Mesenchymal stem cell (in vitro differentiated cells and primary cell): ENCODE results near the gene KLF7.
A peak's percentile ranks its signal among the peaks of the same experiment; 100 is the strongest.

Source experiments
- DNase-seq: peaks from one replicate; pipeline ENCODE4 v3.0.0-alpha.2; 2013
- H2AFZ ChIP-seq: one replicate; pipeline ENCODE4 v1.6.1; 2013; ENCODE audit warnings: low read depth, mild to moderate bottlenecking, control low read depth, inconsistent platforms, low read length, moderate library complexity
- H2AK5ac ChIP-seq: 2 replicates; pipeline ENCODE4 v1.6.1; 2013; ENCODE audit warnings: low read length, moderate library complexity, mild to moderate bottlenecking, inconsistent platforms; ENCODE audit not compliant: severe bottlenecking
- H2BK120ac ChIP-seq: one replicate; pipeline ENCODE4 v1.6.1; 2013; ENCODE audit warnings: low read depth, mild to moderate bottlenecking, inconsistent platforms, low read length, moderate library complexity
- H2BK12ac ChIP-seq, 2 experiments: one replicate each; pipeline ENCODE4 v1.6.1; 2013; ENCODE audit warnings: inconsistent platforms in 2 of 2, low read length in 2 of 2, mild to moderate bottlenecking in 2 of 2, moderate library complexity in 2 of 2, control low read depth in 1 of 2
- H2BK15ac ChIP-seq: one replicate; pipeline ENCODE4 v1.6.1; 2013; ENCODE audit warnings: mild to moderate bottlenecking, low read depth, inconsistent platforms; ENCODE audit not compliant: poor library complexity, severe bottlenecking
- H2BK5ac ChIP-seq: 2 replicates; pipeline ENCODE4 v1.6.1; 2013; ENCODE audit warnings: low read depth, mild to moderate bottlenecking, low read length, control low read depth, inconsistent platforms; ENCODE audit not compliant: poor library complexity, severe bottlenecking
- H3K14ac ChIP-seq, 2 experiments: one replicate each; pipeline ENCODE4 v1.6.1; 2013; ENCODE audit warnings: inconsistent platforms in 2 of 2, low read length in 2 of 2, control low read depth in 1 of 2, mild to moderate bottlenecking in 1 of 2, moderate library complexity in 1 of 2
- H3K18ac ChIP-seq, 2 experiments: one replicate each; pipeline ENCODE4 v1.6.1; 2013; ENCODE audit warnings: inconsistent platforms in 2 of 2, low read length in 2 of 2, control low read depth in 1 of 2, low read depth in 1 of 2, mild to moderate bottlenecking in 1 of 2
- H3K23ac ChIP-seq, 2 experiments: one replicate each; pipeline ENCODE4 v1.6.1; 2013; ENCODE audit warnings: inconsistent platforms in 2 of 2, low read length in 2 of 2, mild to moderate bottlenecking in 2 of 2, moderate library complexity in 2 of 2, control low read depth in 1 of 2
- H3K27ac ChIP-seq: 2 replicates; pipeline ENCODE4 v1.5.1; 2013; ENCODE audit warnings: mild to moderate bottlenecking, moderate library complexity, low read length, control low read depth, inconsistent platforms; ENCODE audit not compliant: poor library complexity, severe bottlenecking
- H3K27me3 ChIP-seq, 2 experiments: 2 replicates each; pipeline versions ENCODE4 v1.6.1 to v1.7.0; 2013; ENCODE audit warnings: low read length in 2 of 2, mild to moderate bottlenecking in 2 of 2, moderate library complexity in 2 of 2, control low read depth in 1 of 2, inconsistent platforms in 1 of 2; ENCODE audit not compliant: control insufficient read depth in 1 of 2, insufficient read depth in 1 of 2
- H3K36me3 ChIP-seq, 2 experiments: 2 replicates each; pipeline versions ENCODE4 v1.6.1 to v1.7.0; 2013; ENCODE audit warnings: low read length in 2 of 2, control low read depth in 1 of 2, inconsistent platforms in 1 of 2, low read depth in 1 of 2, mild to moderate bottlenecking in 1 of 2; ENCODE audit not compliant: insufficient read depth in 2 of 2, control insufficient read depth in 1 of 2
- H3K4ac ChIP-seq, 2 experiments: one replicate each; pipeline ENCODE4 v1.6.1; 2013; ENCODE audit warnings: inconsistent platforms in 2 of 2, low read length in 2 of 2, mild to moderate bottlenecking in 2 of 2, moderate library complexity in 2 of 2, control low read depth in 1 of 2, low read depth in 1 of 2
- H3K4me1 ChIP-seq: 2 replicates; pipeline ENCODE4 v1.6.1; 2013; ENCODE audit warnings: low read depth, low read length, control low read depth; ENCODE audit not compliant: control insufficient read depth, insufficient read depth
- H3K4me2 ChIP-seq: 2 replicates; pipeline ENCODE4 v1.6.1; 2013; ENCODE audit warnings: low read length, mild to moderate bottlenecking, inconsistent platforms; ENCODE audit not compliant: poor library complexity, severe bottlenecking
- H3K4me3 ChIP-seq, 2 experiments: 2 replicates each; pipeline versions ENCODE4 v1.5.1 to v1.7.0; 2013; ENCODE audit warnings: low read length in 2 of 2, mild to moderate bottlenecking in 2 of 2, control low read depth in 1 of 2, low read depth in 1 of 2; ENCODE audit not compliant: insufficient read depth in 1 of 2
- H3K79me1 ChIP-seq: replicated peaks from 2 replicates; pipeline ENCODE4 v1.6.1; 2013; ENCODE audit warnings: mild to moderate bottlenecking, control low read depth, low read length, inconsistent platforms; ENCODE audit not compliant: poor library complexity, severe bottlenecking
- H3K9ac ChIP-seq: 2 replicates; pipeline ENCODE4 v1.7.0; 2013; ENCODE audit warnings: mild to moderate bottlenecking, low read length, moderate library complexity
- H3K9me3 ChIP-seq: 2 replicates; pipeline ENCODE4 v1.7.0; 2013; ENCODE audit warnings: mild to moderate bottlenecking, low read length; ENCODE audit not compliant: control insufficient read depth
- H4K8ac ChIP-seq: one replicate; pipeline ENCODE4 v1.6.1; 2013; ENCODE audit warnings: inconsistent platforms, mild to moderate bottlenecking, low read length, moderate library complexity
- H4K91ac ChIP-seq: one replicate; pipeline ENCODE4 v1.6.1; 2013; ENCODE audit warnings: mild to moderate bottlenecking, low read length, inconsistent platforms
- WGBS: methylation state at CpG from one replicate; pipeline ENCODE4 v1.1.7; 2013; ENCODE audit warnings: mixed read lengths; 5-methylcytosine and 5-hydroxymethylcytosine counted together

Gene KLF7

DNA sequence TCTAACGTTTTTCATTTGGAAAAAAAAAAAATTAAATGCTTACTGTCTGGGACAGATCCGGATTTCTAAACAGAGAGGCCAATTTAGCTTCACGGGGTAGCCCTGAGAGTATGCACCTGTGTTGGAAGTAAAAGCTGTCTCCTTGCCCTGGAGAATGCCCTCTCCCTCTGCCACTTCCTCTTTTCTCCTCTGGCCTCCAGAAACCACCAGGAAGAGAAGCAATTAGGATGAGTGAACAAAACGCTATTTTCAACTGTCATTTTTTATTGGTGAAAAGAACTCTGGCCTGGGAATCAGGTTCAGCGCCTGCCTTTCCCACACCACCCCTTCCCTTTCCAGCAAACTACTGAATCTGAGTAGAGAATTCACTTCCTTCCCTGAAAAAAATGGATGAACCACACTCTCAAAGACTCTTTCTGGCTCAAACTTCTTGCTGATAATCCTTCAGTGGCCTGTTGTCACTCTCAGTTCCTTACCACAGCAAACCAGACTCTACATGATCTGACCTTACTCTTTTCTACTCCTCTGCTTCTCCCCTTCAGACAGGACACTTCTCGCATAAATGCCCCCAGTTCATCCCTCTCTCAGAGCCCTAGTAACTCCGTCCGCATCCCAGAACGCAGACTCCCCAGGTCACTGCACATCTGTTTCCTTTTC is 29.8 kb downstream of the KLF7 start:
- WGBS = 73% methylated on average over 9 of the region's 9 CpGs
- Histone ChIP-seq H3K4me3 (peak overlapping the region in 1 of 2 experiments; percentile 23), H2BK5ac (no peak overlapping the region), H2AFZ (no peak overlapping the region), H3K4me2 (no peak overlapping the region), H3K18ac (no peak overlapping the region), H2AK5ac (peak overlapping the region; percentile 86), H3K14ac (no peak overlapping the region), H3K4me1 (peaks cover 15% of the 10 kb centered on the region), H2BK120ac (no peak overlapping the region), H3K4ac (no peak overlapping the region), H2BK12ac (no peak overlapping the region), H4K8ac (peak overlapping the region; percentile 56), H3K9me3 (no peaks in the 10 kb centered on the region), H3K27me3 (no peaks in the 10 kb centered on the region), H3K36me3 (peaks cover 0 to 9% of the 10 kb centered on the region in 2 experiments), H3K23ac (no peak overlapping the region), H3K27ac (no peak overlapping the region), H4K91ac (no peak overlapping the region), H2BK15ac (no peak overlapping the region), H3K79me1 (peaks cover 4% of the 10 kb centered on the region), H3K9ac (peak overlapping the region; percentile 47)
- DNase-seq = no peak

DNA sequence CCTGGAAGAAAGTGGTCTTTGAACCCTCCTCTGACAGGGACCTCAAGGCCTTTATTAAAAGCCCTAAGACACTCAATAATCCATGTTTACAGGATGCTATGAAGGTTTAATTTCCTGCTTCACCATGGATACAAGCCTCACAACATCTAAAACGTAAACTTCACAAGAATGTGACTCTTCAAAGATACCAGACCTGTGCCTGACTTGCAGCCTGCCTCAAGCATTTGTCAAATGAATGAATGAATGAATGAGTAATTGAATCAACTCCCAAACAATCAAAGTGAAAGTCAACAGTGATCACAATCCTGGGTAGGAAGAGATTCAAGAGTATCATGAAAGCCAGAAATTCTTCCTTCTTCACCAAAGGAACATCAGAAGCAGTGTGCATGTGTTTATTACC is 30.4 kb downstream of the KLF7 start:
- no peaks in the 10 kb centered on the region for H3K27me3 ChIP-seq
- H3K36me3 ChIP-seq = peaks cover 0 to 7% of the 10 kb centered on the region in 2 experiments
- H3K4me1 ChIP-seq = peaks cover 15% of the 10 kb centered on the region
- no peak overlapping the region for H3K4ac ChIP-seq
- no peak overlapping the region for H2BK5ac ChIP-seq
- H3K9me3 ChIP-seq = no peaks in the 10 kb centered on the region
- 0% methylated on average over 1 of the region's 1 CpG for WGBS
- H2AK5ac ChIP-seq = no peak overlapping the region
- H3K14ac ChIP-seq = no peak overlapping the region
- no peak overlapping the region for H4K91ac ChIP-seq
- H2BK12ac ChIP-seq = no peak overlapping the region
- DNase-seq = peak; percentile 80
- no peak overlapping the region for H2AFZ ChIP-seq
- no peak overlapping the region for H3K4me2 ChIP-seq
- no peak overlapping the region for H3K18ac ChIP-seq
- H3K4me3 ChIP-seq = peak overlapping the region in 1 of 2 experiments; percentile 23
- peak overlapping the region; percentile 17 for H3K27ac ChIP-seq
- no peak overlapping the region for H3K23ac ChIP-seq
- no peak overlapping the region for H2BK120ac ChIP-seq
- peak overlapping the region; percentile 47 for H3K9ac ChIP-seq
- H4K8ac ChIP-seq = no peak overlapping the region
- peaks cover 4% of the 10 kb centered on the region for H3K79me1 ChIP-seq
- no peak overlapping the region for H2BK15ac ChIP-seq

DNA sequence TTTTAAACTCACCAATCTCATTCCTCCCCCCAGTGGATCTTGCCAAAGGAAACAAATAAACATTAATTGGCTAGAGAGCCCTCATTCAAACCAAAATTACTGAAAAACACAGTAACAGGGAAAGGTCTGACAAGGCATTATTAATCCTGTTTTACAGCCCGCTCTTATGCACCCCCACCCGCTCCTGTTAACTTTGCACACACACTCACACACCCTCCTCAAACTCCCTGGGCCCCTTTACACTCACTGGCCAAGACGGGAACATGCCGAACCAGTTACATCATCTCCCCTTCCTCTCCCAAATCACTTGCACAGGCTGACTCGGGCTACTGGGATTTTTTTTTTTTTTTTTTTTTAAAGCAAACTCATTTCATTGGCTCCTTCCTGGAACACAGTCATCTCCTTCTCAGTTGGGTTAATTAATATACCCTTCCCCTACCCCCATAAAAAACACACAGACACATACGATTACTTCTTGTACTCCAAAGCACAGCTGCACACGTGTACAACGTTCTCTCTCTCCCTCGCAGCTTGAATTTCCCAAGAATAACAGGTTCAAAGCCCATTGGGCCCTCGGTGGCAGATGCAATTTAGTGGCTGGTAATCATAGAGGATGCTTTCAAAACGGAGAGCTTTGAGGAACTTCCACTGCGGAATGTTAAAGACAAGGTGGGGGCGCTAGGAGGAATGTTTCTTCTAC is 31.8 kb downstream of the KLF7 start:
- Histone ChIP-seq H3K36me3 (peaks cover 0 to 7% of the 10 kb centered on the region in 2 experiments), H3K27ac (peak overlapping the region; percentile 71), H4K91ac (no peak overlapping the region), H2AK5ac (no peak overlapping the region), H3K23ac (no peak overlapping the region), H4K8ac (no peak overlapping the region), H3K9me3 (no peaks in the 10 kb centered on the region), H3K4me1 (peaks cover 17% of the 10 kb centered on the region), H2BK5ac (peak overlapping the region; percentile 19), H2BK15ac (peak overlapping the region; percentile 30), H3K18ac (peak overlapping the region; percentile 16 to 37), H3K27me3 (no peaks in the 10 kb centered on the region), H3K4me3 (peak overlapping the region in 1 of 2 experiments; percentile 33), H2AFZ (no peak overlapping the region), H3K9ac (peak overlapping the region; percentile 47), H3K4me2 (peak overlapping the region; percentile 48), H2BK120ac (peak overlapping the region; percentile 0), H2BK12ac (no peak overlapping the region), H3K4ac (no peak overlapping the region), H3K14ac (no peak overlapping the region), H3K79me1 (peaks cover 4% of the 10 kb centered on the region)
- DNase-seq = peak; percentile 78
- WGBS = 13% methylated on average over 12 of the region's 13 CpGs

DNA sequence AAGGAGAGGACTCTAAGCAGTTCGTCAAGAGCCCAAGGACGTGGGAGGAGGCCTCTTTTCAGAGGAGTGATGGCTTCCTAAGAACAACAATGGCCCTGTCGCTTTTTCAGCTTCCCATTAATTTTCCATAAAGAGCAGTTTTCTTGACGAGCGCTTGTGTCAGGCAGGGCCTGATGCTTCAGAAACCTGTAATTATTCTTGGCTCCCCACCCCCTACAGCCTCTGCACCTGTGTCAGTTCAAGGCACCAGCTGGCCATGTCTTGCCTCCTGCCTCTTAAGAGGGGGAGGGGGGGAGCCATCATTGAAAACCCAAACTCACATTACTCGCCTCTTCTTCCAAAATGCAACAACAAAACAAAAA is 32.3 kb downstream of the KLF7 start:
- Histone ChIP-seq H2BK15ac (no peak overlapping the region), H3K4me1 (peaks cover 17% of the 10 kb centered on the region), H3K27me3 (no peaks in the 10 kb centered on the region), H3K18ac (no peak overlapping the region), H3K9ac (peak overlapping the region; percentile 47), H3K9me3 (no peaks in the 10 kb centered on the region), H3K79me1 (peaks cover 4% of the 10 kb centered on the region), H3K23ac (no peak overlapping the region), H2AFZ (no peak overlapping the region), H2BK5ac (peak overlapping the region; percentile 19), H4K91ac (no peak overlapping the region), H3K4ac (no peak overlapping the region), H2BK120ac (peak overlapping the region; percentile 58), H3K27ac (peak overlapping the region; percentile 71), H3K4me3 (peak overlapping the region in 1 of 2 experiments; percentile 33), H2AK5ac (peak overlapping the region; percentile 14), H3K36me3 (peaks cover 0 to 7% of the 10 kb centered on the region in 2 experiments), H3K14ac (no peak overlapping the region), H4K8ac (no peak overlapping the region), H3K4me2 (peak overlapping the region; percentile 48), H2BK12ac (no peak overlapping the region)
- 38% methylated on average over 6 of the region's 6 CpGs for WGBS
- no peak for DNase-seq
